Panc1 (cell line): ENCODE data around the gene POLK. TPM values are rescaled to one million over a fixed set of nuclear protein-coding genes. Genes with fewer than 3 reads are reported as not detected.
"Not testable (repeated sequence)": the region's sequence is repeated elsewhere in the genome, so short reads cannot be mapped to it uniquely, and the experiment has no call there.

Source experiments
- ATAC-seq: fragments of 200-7000 bp; cut with Tn5 transposase; 2 replicates; pipeline ENCODE4 v1.9.1; 2020; ENCODE audit warnings: mild to moderate bottlenecking, moderate library complexity
- BruUV-seq: library from RNA; stranded (reverse); fragments of 400-500 nt; replicated peaks from 2 replicates; lab custom pipeline; 2021; lab: Mats Ljungman, UMichigan
- CTCF ChIA-PET: fragments of 300-600 bp; sonication (Branson Sonifier 250); formaldehyde crosslinking; loops from one replicate; lab custom pipeline; 2022; ENCODE audit warnings: antibody characterized with exemption; lab: Charles Lee
- POLR2A ChIA-PET: fragments of 300-600 bp; sonication (Branson Sonifier 250); formaldehyde crosslinking; loops from one replicate; lab custom pipeline; 2022; ENCODE audit warnings: antibody characterized with exemption; lab: Charles Lee
- DNase-seq: peaks from one replicate; pipeline ENCODE4 v3.0.0-alpha.2; 2010; ENCODE audit warnings: low read depth, low spot score
- H3K27ac ChIP-seq: 2 replicates; pipeline ENCODE4 v1.5.1; 2011; ENCODE audit warnings: mild to moderate bottlenecking, low read length, inconsistent platforms
- H3K27me3 ChIP-seq: fragments of 200-500 bp; sonication (Bioruptor generic); 2 replicates; pipeline ENCODE4 v1.6.0; 2014; ENCODE audit warnings: low read length, inconsistent platforms; ENCODE audit not compliant: control insufficient read depth, insufficient read depth
- H3K36me3 ChIP-seq: fragments of 200-500 bp; sonication (Bioruptor generic); 2 replicates; pipeline ENCODE4 v1.5.1; 2014; ENCODE audit warnings: inconsistent platforms, mild to moderate bottlenecking, low read length, moderate library complexity; ENCODE audit not compliant: control insufficient read depth, insufficient read depth
- H3K4me1 ChIP-seq: 2 replicates; pipeline ENCODE4 v1.5.1; 2011; ENCODE audit warnings: inconsistent platforms, mild to moderate bottlenecking, low read length, moderate library complexity; ENCODE audit not compliant: control insufficient read depth, insufficient read depth
- H3K4me3 ChIP-seq, 2 experiments: 2 replicates each; pipeline ENCODE4 v1.5.1; 2011 to 2012; ENCODE audit warnings: low read depth in 2 of 2, low read length in 2 of 2, mild to moderate bottlenecking in 2 of 2, inconsistent platforms in 1 of 2, moderate library complexity in 1 of 2
- H3K9me3 ChIP-seq: fragments of 200-500 bp; sonication (Bioruptor generic); 2 replicates; pipeline ENCODE4 v1.5.1; 2014; ENCODE audit warnings: low read depth, mild to moderate bottlenecking, inconsistent platforms, low read length, moderate library complexity; ENCODE audit not compliant: control insufficient read depth, insufficient read depth
- CTCF ChIP-seq: fragments of 450-650 bp; IDR thresholded peaks from 2 replicates; pipeline ENCODE4 v1.5.1; 2017; ENCODE audit warnings: mild to moderate bottlenecking
- POLR2AphosphoS5 ChIP-seq: IDR thresholded peaks from 2 replicates; pipeline ENCODE4 v1.6.1; 2012; ENCODE audit warnings: mild to moderate bottlenecking, low read depth, low read length, moderate library complexity
- SIN3A ChIP-seq: IDR thresholded peaks from 2 replicates; pipeline ENCODE4 v1.6.1; 2012; ENCODE audit warnings: low read depth, mild to moderate bottlenecking, low read length, moderate library complexity, borderline replicate concordance; ENCODE audit not compliant: insufficient read depth
- TCF7L2 ChIP-seq: IDR thresholded peaks from 2 replicates; pipeline ENCODE4 v1.6.1; 2011; ENCODE audit warnings: mild to moderate bottlenecking, low read depth, low read length, inconsistent platforms
- in situ Hi-C: cut with HindIII; loops from 2 replicates; pipeline ENCODE4 v1.10.0; 2016; ENCODE audit warnings: low sequenced_read_pairs, low pct_unique_long_range_greater_than_20kb
- intact Hi-C: fragments of 100-400 bp; cut with micrococcal nuclease; formaldehyde crosslinking; loops from one replicate; pipeline ENCODE4 v1.10.0; 2022; ENCODE audit not compliant: unreplicated experiment
- total RNA-seq: library from RNA; stranded (reverse); gene quantifications from one replicate; pipeline ENCODE4 v1.2.1, GENCODE V29; 2021; ENCODE audit not compliant: unreplicated experiment
- TF ChIP-seq, protein P1 (sequence below), 2 experiments: IDR thresholded peaks; 2 replicates each; pipeline ENCODE4 v1.6.1; 2011 to 2012; ENCODE audit warnings: low read depth in 2 of 2, control low read depth in 1 of 2, low read length in 1 of 2, mild to moderate bottlenecking in 1 of 2, moderate library complexity in 1 of 2; ENCODE audit not compliant: insufficient read depth in 1 of 2

POLK gene
- total RNA-seq, 1 experiment from 2014 or later: 21.3 TPM

GRCh38 chr5:75558221-75558620 lies 46.5 kb downstream of the POLK start:
- no peak overlapping the region for H3K4me3 ChIP-seq
- intact Hi-C loops: no loop called here
- no peaks in the 10 kb centered on the region for H3K4me1 ChIP-seq
- H3K27ac ChIP-seq: no peak overlapping the region
- BruUV-seq: no TSS peak
- POLR2A ChIA-PET: no interaction called here
- in situ Hi-C loops: no loop called here
- H3K36me3 ChIP-seq: peaks cover 3% of the 10 kb centered on the region; the same call in 1 of the 2 replicates
- ATAC-seq (no peak), DNase-seq (no peak)
- H3K27me3 ChIP-seq: no peaks in the 10 kb centered on the region
- CTCF ChIA-PET: no interaction called here
- H3K9me3 ChIP-seq: no peaks in the 10 kb centered on the region
- TF ChIP-seq, protein P1, sequence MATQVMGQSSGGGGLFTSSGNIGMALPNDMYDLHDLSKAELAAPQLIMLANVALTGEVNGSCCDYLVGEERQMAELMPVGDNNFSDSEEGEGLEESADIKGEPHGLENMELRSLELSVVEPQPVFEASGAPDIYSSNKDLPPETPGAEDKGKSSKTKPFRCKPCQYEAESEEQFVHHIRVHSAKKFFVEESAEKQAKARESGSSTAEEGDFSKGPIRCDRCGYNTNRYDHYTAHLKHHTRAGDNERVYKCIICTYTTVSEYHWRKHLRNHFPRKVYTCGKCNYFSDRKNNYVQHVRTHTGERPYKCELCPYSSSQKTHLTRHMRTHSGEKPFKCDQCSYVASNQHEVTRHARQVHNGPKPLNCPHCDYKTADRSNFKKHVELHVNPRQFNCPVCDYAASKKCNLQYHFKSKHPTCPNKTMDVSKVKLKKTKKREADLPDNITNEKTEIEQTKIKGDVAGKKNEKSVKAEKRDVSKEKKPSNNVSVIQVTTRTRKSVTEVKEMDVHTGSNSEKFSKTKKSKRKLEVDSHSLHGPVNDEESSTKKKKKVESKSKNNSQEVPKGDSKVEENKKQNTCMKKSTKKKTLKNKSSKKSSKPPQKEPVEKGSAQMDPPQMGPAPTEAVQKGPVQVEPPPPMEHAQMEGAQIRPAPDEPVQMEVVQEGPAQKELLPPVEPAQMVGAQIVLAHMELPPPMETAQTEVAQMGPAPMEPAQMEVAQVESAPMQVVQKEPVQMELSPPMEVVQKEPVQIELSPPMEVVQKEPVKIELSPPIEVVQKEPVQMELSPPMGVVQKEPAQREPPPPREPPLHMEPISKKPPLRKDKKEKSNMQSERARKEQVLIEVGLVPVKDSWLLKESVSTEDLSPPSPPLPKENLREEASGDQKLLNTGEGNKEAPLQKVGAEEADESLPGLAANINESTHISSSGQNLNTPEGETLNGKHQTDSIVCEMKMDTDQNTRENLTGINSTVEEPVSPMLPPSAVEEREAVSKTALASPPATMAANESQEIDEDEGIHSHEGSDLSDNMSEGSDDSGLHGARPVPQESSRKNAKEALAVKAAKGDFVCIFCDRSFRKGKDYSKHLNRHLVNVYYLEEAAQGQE (IDR thresholded peaks at IDR 0.05; ENCODE audit: insufficient read depth in 1 of 2, low read depth in 2 of 2, low read length in 1 of 2): no peak
- TF ChIP-seq SIN3A (no peak), TCF7L2 (no peak), POLR2AphosphoS5 (no peak), CTCF (no peak)

- Histone ChIP-seq H3K27ac (no peak overlapping the region), H3K4me1 (no peaks in the 10 kb centered on the region), H3K9me3 (no peaks in the 10 kb centered on the region), H3K4me3 (no peak overlapping the region), H3K36me3 (no peaks in the 10 kb centered on the region), H3K27me3 (no peaks in the 10 kb centered on the region)
- intact Hi-C loops (no loop called here), in situ Hi-C loops (no loop called here)
- CTCF ChIA-PET: interaction anchor here (0.7 kb wide), 1 partner anchor 44 kb away, joined by 3 read pairs; no protein-coding TSS in a partner anchor
- no peak for DNase-seq
- ATAC-seq: no peak
- POLR2A ChIA-PET: no interaction called here
- BruUV-seq: no TSS peak
- no peak for TF ChIP-seq CTCF
- TF ChIP-seq, protein P1 (IDR thresholded peaks at IDR 0.05; ENCODE audit: insufficient read depth in 1 of 2, low read depth in 2 of 2, low read length in 1 of 2): no peak
- no peak for TF ChIP-seq TCF7L2
- no peak for TF ChIP-seq POLR2AphosphoS5
- no peak for TF ChIP-seq SIN3A
These were observed 47.4 kb downstream of the POLK start for GRCh38 chr5:75558981-75559632.

DNA sequence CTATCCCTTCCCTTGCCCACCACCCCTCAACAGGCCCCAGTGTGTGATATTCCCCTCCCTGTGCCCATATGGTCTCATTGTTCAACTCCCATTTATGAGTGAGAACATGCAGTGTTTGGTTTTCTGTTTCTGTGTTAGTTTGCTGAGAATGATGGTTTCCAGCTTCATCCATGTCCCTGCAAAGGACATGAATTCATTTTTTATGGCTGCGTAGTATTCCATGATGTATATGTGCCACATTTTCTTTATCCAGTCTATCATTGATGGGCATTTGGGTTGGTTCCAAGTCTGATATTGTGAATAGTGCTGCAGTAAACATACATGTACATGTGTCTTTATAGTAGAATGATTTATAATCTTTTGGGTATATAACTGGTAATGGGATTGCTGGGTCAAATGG lies 49.0 kb downstream of the POLK start:
- H3K9me3 ChIP-seq, H3K4me3 ChIP-seq, BruUV-seq, CTCF ChIA-PET, ATAC-seq, intact Hi-C loops, in situ Hi-C loops, H3K36me3 ChIP-seq, H3K27me3 ChIP-seq, H3K4me1 ChIP-seq, H3K27ac ChIP-seq, DNase-seq: not testable (repeated sequence)
- POLR2A ChIA-PET: interaction anchor here (0.7 kb wide), 1 partner anchor 24 kb away, joined by 4 read pairs; no protein-coding TSS in a partner anchor
